Measurements from ENCODE around the gene ARHGEF18. TPM values are rescaled to one million over a fixed set of nuclear protein-coding genes. Genes with fewer than 3 reads are reported as not detected.

The ARHGEF18 gene
- total RNA-seq, 1 experiment from 2014 or later = 34.9 TPM

GRCh38 chr19:7370546-7370945 lies 21.8 kb downstream of the ARHGEF18 start:
- no peak overlapping the region for H3K4me3 ChIP-seq (ENCODE audit: low read depth, low read length, poor library complexity, severe bottlenecking)
- no peak for DNase-seq (ENCODE audit: low spot score)
- H3K27ac ChIP-seq (ENCODE audit: low read depth, low read length, poor library complexity, severe bottlenecking) = no peak overlapping the region
- POLR2A ChIA-PET (ENCODE audit: low non-redundant PET) = no interaction called here
- H3K27me3 ChIP-seq (replicated peaks; ENCODE audit: insufficient read depth, low read depth, low read length, poor library complexity) = peaks cover 3% of the 10 kb centered on the region
- TF ChIP-seq EZH2 (IDR thresholded peaks at IDR 0.05; ENCODE audit: borderline replicate concordance, low read depth, low read length, poor library complexity, severe bottlenecking) = no peak
- no peak for TF ChIP-seq CTCF (conservative IDR thresholded peaks at IDR 0.05; ENCODE audit: low read depth, low read length)
- H3K36me3 ChIP-seq (ENCODE audit: insufficient read depth, low read length, poor library complexity, severe bottlenecking) = no peaks in the 10 kb centered on the region
- CTCF ChIA-PET = no interaction called here
- H3K4me1 ChIP-seq (ENCODE audit: insufficient read depth, low read length, poor library complexity, severe bottlenecking) = no peaks in the 10 kb centered on the region
- intact Hi-C loops (cut with micrococcal nuclease; ENCODE audit: unreplicated experiment) = no loop called here
- no peaks in the 10 kb centered on the region for H3K9me3 ChIP-seq (ENCODE audit: low read depth, low read length, poor library complexity, severe bottlenecking)
- no TSS peak for BruUV-seq (replicated peaks)

- Histone ChIP-seq H3K36me3 (ENCODE audit: insufficient read depth, low read length, poor library complexity, severe bottlenecking) (no peaks in the 10 kb centered on the region), H3K9me3 (ENCODE audit: low read depth, low read length, poor library complexity, severe bottlenecking) (no peaks in the 10 kb centered on the region), H3K4me3 (ENCODE audit: low read depth, low read length, poor library complexity, severe bottlenecking) (no peak overlapping the region), H3K27me3 (replicated peaks; ENCODE audit: insufficient read depth, low read depth, low read length, poor library complexity) (peaks cover 3% of the 10 kb centered on the region), H3K4me1 (ENCODE audit: insufficient read depth, low read length, poor library complexity, severe bottlenecking) (no peaks in the 10 kb centered on the region), H3K27ac (ENCODE audit: low read depth, low read length, poor library complexity, severe bottlenecking) (no peak overlapping the region)
- intact Hi-C loops (cut with micrococcal nuclease; ENCODE audit: unreplicated experiment) = no loop called here
- CTCF ChIA-PET = no interaction called here
- BruUV-seq (replicated peaks) = no TSS peak
- no peak for TF ChIP-seq EZH2 (IDR thresholded peaks at IDR 0.05; ENCODE audit: borderline replicate concordance, low read depth, low read length, poor library complexity, severe bottlenecking)
- TF ChIP-seq CTCF (conservative IDR thresholded peaks at IDR 0.05; ENCODE audit: low read depth, low read length) = no peak
- POLR2A ChIA-PET (ENCODE audit: low non-redundant PET) = no interaction called here
- no peak for DNase-seq (ENCODE audit: low spot score)
Observed at GRCh38 chr19:7371001-7371400, 22.3 kb downstream of the ARHGEF18 start.

- peaks cover 3% of the 10 kb centered on the region for H3K27me3 ChIP-seq (replicated peaks; ENCODE audit: insufficient read depth, low read depth, low read length, poor library complexity)
- CTCF ChIA-PET = no interaction called here
- intact Hi-C loops (cut with micrococcal nuclease; ENCODE audit: unreplicated experiment) = no loop called here
- no peak overlapping the region for H3K4me3 ChIP-seq (ENCODE audit: low read depth, low read length, poor library complexity, severe bottlenecking)
- H3K9me3 ChIP-seq (ENCODE audit: low read depth, low read length, poor library complexity, severe bottlenecking) = no peaks in the 10 kb centered on the region
- TF ChIP-seq CTCF (conservative IDR thresholded peaks at IDR 0.05; ENCODE audit: low read depth, low read length) = no peak
- no peak for TF ChIP-seq EZH2 (IDR thresholded peaks at IDR 0.05; ENCODE audit: borderline replicate concordance, low read depth, low read length, poor library complexity, severe bottlenecking)
- POLR2A ChIA-PET (ENCODE audit: low non-redundant PET) = no interaction called here
- H3K36me3 ChIP-seq (ENCODE audit: insufficient read depth, low read length, poor library complexity, severe bottlenecking) = no peaks in the 10 kb centered on the region
- no peak overlapping the region for H3K27ac ChIP-seq (ENCODE audit: low read depth, low read length, poor library complexity, severe bottlenecking)
- H3K4me1 ChIP-seq (ENCODE audit: insufficient read depth, low read length, poor library complexity, severe bottlenecking) = no peaks in the 10 kb centered on the region
- DNase-seq (ENCODE audit: low spot score) = no peak
- no TSS peak for BruUV-seq (replicated peaks)
Observed at GRCh38 chr19:7372810-7373209, 24.1 kb downstream of the ARHGEF18 start.

Data from A673 (cell line).